ENCODE measurements around the gene TMEM238. TPM values are rescaled to one million over a fixed set of nuclear protein-coding genes. Genes with fewer than 3 reads are reported as not detected.

TMEM238 gene
- total RNA-seq, 1 donor: 1.9 TPM

DNA sequence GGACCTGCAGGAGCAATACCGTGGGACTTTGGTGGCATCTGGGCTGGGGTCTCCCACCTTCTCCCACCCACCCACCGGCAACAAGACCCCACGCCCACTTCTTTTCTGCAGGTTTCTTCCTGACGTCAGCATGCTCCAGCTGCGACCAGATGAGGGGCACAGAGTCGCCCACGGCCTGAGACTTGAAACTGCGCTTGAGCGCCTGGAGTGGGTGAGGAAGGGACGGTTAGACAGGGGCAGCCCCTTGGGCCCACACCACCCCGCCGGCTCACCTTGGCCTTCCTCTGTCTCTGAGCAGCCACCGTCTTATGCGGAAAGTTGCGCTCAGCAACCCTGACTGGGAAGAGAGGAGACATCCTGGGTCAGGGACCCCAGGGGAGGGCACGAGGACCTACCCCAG, 23.2 kb downstream of the TMEM238 start:
- no peaks in the 10 kb centered on the region for H3K4me1 ChIP-seq (ENCODE audit: insufficient read depth, low read length)
- H3K9me3 ChIP-seq (ENCODE audit: low read depth, low read length): no peaks in the 10 kb centered on the region
- H3K27me3 ChIP-seq (ENCODE audit: insufficient read depth, low read length): peaks cover under 1% of the 10 kb centered on the region
- no peak overlapping the region for H3K4me3 ChIP-seq (ENCODE audit: low read length)

DNA sequence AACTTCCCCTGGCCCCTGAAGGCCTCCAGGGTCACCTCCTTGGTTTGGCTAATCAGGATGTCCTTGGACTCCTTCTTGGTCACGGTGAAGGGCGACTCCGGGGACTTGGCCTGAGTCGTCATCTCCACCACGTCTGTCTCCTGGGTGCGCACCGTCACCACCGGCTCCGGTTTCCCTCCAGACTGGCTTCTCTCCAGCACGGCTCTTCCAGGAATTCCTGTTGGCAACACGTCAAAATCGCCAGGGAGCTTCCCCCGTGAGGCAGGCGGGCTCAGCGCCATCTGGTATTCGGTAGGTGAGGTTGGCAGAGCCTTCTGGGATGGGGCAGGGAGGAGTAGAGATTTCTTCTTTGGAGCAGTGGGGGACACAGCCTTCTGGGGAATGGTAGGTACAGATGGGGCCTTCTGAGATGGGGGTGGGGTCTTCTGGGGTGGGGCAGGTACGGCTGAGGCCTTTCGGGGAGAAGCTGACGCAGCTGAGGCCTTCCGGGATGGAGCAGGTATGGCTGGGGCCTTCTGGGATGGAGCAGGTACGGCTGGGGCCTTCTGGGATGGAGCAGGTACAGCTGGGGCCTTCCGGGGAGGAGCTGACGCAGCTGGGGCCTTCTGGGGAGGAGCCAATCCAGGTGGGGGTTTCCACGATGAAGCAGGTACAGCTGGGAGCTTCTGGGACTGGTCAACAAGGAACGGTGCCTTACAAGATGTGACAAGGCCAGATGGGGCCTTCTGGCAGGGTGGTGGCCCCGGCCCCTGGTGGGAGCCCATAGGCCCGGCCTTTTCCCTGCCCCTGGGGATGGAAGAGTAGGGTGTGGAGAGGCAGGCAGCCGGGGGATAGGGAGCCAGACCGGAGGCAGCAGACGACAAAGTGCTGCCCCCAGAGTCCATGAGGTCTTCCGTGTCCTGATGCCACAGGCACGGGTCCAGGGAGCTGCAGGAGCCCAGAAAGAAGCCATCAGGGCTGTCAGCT, 24.9 kb downstream of the TMEM238 start:
- H3K4me3 ChIP-seq (ENCODE audit: low read length): no peak overlapping the region
- H3K9me3 ChIP-seq (ENCODE audit: low read depth, low read length): no peaks in the 10 kb centered on the region
- peaks cover 8% of the 10 kb centered on the region for H3K27me3 ChIP-seq (ENCODE audit: insufficient read depth, low read length)
- no peaks in the 10 kb centered on the region for H3K4me1 ChIP-seq (ENCODE audit: insufficient read depth, low read length)

DNA sequence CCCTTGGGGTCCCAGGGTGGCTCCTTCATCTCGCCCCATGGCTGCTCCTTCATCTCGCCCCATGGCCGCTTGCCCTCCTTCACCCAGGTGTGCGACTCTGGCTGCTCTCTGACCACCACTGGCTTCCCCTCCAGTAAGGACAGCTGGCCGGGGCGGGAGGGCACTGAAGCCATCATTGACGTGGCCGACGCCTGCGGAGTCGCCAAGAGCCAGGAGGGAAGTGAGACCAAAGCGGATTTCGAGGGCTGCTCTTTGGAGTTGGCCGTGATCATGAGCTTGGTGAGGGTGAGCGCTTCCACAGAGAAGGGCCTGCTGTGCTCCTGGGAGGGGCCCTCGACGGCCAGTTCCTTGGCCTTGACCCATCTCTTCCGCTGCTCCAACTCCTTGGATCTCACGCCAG, 25.6 kb downstream of the TMEM238 start:
- Histone ChIP-seq H3K4me3 (ENCODE audit: low read length) (no peak overlapping the region), H3K9me3 (ENCODE audit: low read depth, low read length) (no peaks in the 10 kb centered on the region), H3K27me3 (ENCODE audit: insufficient read depth, low read length) (peaks cover 11% of the 10 kb centered on the region), H3K4me1 (ENCODE audit: insufficient read depth, low read length) (peaks cover 4% of the 10 kb centered on the region)

DNA sequence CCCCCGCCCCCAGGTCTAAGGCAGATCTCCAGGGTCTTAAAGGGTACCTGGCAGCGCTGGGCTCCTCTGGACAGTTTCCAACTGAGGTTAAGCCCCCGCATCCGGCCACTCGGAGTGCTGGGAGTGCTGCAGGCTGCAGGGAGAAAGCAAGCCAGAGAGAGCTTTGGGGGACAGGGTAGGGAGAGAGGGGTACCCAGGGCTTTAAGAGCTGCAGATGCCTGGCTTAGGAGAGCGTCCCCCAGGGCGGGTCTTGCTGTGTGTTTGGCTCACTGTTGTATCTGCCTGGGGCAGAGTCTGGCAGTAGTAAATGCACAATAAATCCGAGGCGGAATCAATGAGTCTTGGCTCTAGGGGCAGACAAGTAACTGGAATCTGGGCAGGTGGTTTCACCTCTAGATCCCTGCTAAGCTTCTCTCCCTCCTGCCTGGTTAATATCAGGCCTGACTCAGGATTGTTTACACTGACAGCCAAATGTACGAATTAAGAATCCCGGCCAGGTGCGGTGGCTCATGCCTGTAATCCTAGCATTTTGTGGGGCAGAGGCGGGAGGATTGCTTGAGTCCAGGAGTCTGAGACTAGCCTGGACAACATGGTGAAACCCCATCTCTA, 28.8 kb downstream of the TMEM238 start:
- no peak overlapping the region for H3K4me3 ChIP-seq (ENCODE audit: low read length)
- peaks cover 8% of the 10 kb centered on the region for H3K4me1 ChIP-seq (ENCODE audit: insufficient read depth, low read length)
- H3K9me3 ChIP-seq (ENCODE audit: low read depth, low read length): no peaks in the 10 kb centered on the region
- H3K27me3 ChIP-seq (ENCODE audit: insufficient read depth, low read length): peaks cover 31% of the 10 kb centered on the region

DNA sequence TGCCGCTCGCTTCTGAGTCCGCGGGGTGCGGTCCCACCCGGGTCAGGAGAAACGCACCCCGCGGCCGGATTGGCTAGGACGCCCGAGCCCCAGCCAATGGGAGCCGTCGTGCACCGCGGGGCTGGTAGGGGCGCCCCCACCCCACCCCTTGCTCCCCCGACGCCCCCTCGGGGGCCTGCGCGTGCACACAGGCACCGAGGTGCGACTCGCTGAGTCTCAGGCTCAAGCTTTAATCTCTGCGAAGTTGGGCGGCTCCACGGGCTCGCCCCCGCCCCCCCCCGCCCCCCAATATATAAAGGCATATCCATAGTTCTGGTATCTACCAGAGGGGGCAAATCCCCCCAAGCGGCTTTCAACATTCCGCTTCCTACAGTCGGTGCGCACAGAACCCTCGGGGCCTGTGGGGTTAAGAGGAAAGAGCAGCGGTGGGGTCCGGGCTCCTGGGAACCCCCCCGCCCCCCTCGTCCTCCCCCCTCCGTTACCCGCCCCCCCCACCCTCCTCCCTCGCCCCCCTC, 29.3 kb downstream of the TMEM238 start, which contains the start of gene COX6B2:
COX6B2 (minus strand) TSS at position 22 of the 515 bp plus-strand sequence. CDS start 198 bp downstream, outside the sequence.
- Histone ChIP-seq H3K27me3 (ENCODE audit: insufficient read depth, low read length) (peaks cover 31% of the 10 kb centered on the region), H3K9me3 (ENCODE audit: low read depth, low read length) (no peaks in the 10 kb centered on the region), H3K4me1 (ENCODE audit: insufficient read depth, low read length) (peaks cover 8% of the 10 kb centered on the region), H3K4me3 (ENCODE audit: low read length) (no peak within 1 kb of the TSS)

DNA sequence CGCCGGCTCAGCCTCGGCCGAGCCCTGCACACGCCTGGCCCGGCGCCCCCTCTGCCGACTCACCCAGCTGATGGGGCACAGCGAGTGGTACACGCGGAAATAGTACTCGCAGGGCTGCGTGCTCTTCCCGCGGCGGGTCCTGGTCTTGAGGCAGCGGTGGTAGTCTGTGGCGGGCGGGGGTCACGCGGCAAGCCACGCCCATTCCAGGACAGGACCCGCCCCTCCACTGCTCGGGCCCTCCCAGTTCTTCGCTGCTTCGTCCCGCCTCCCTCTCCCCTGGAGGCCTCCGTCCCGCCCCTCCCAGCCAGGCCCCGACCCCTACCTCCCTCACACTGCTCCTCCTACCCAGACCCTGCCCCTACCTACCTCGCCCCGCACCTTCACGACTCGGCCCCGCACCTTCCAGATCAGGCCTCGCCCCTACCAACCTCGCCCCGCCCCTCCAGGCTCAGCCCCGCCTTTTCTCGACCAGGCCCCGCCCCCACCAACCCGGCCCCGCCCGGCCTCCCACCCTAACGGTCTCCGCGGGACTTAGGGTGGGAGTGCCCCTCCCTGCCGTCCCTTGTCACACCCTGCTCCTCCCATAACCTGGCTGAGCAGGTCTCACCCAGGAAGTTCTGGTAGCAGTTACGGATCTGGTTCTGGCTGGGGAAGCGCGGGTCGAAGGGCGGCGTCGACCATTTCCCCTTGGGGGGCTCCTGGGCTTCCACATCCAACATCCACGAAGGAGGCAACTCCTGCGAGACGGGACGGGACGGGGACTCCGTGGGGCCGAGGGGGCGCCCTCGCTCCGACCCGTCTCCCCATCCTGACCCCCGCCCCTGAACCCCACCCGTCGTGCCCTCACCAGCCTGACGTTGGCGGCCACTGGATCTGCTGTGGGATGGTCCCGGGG, 30.0 kb downstream of the TMEM238 start:
- Histone ChIP-seq H3K9me3 (ENCODE audit: low read depth, low read length) (no peaks in the 10 kb centered on the region), H3K4me1 (ENCODE audit: insufficient read depth, low read length) (peaks cover 8% of the 10 kb centered on the region), H3K27me3 (ENCODE audit: insufficient read depth, low read length) (peaks cover 31% of the 10 kb centered on the region), H3K4me3 (ENCODE audit: low read length) (no peak overlapping the region)

DNA sequence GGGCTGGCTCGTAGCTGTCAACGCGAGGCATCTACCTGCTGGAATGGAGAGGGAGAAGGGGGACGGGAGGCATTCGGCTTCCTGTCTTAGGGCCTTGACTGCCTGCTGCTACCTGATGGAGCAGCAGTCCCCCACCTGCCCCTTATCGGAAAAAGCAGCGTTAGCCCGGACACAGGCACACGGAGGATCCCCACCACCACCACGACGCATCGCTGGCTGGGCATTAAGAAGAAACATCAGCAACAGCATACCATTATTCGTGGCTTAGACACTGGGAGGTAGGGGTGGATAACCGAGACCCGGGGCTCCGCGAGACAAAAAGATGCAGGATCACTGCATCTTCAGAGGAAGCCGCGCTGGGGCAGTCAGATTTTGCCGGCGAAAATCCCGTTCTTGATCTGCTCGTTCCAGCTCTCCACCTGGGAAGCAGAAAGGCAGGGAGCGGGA, 30.7 kb downstream of the TMEM238 start:
- no peak overlapping the region for H3K4me3 ChIP-seq (ENCODE audit: low read length)
- H3K4me1 ChIP-seq (ENCODE audit: insufficient read depth, low read length): peaks cover 8% of the 10 kb centered on the region
- peaks cover 31% of the 10 kb centered on the region for H3K27me3 ChIP-seq (ENCODE audit: insufficient read depth, low read length)
- no peaks in the 10 kb centered on the region for H3K9me3 ChIP-seq (ENCODE audit: low read depth, low read length)

DNA sequence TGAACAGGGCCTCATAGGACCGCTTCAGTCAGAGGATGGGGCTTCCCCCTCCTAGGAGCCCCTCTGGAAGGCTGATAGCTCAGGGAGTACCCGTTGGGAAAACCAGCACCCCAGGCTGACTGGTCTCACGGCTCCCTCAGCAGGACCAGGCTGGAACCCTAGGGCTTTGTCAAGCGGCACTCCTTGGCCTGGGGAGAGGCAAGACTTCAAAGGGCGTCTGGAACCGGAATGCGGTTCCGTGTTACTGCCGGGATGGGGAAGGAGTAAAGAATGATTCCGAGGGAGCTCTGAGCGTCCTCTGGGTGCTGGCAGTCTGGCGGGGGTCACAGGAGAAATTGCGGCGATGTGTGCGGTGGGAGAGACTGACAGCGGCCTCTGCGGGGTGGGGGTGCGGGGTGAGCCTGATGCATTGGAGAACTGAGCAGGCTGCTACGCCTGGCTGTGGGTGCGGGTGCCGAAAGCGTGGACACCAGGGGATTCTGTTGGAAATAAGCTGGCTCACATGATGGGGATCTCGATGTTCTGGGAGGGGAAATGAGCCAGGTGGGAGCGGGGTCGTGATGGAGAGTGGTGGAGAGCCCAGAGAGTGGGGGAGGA, 31.4 kb downstream of the TMEM238 start:
- Histone ChIP-seq H3K4me1 (ENCODE audit: insufficient read depth, low read length) (peaks cover 8% of the 10 kb centered on the region), H3K4me3 (ENCODE audit: low read length) (no peak overlapping the region), H3K9me3 (ENCODE audit: low read depth, low read length) (no peaks in the 10 kb centered on the region), H3K27me3 (ENCODE audit: insufficient read depth, low read length) (peaks cover 31% of the 10 kb centered on the region)

DNA sequence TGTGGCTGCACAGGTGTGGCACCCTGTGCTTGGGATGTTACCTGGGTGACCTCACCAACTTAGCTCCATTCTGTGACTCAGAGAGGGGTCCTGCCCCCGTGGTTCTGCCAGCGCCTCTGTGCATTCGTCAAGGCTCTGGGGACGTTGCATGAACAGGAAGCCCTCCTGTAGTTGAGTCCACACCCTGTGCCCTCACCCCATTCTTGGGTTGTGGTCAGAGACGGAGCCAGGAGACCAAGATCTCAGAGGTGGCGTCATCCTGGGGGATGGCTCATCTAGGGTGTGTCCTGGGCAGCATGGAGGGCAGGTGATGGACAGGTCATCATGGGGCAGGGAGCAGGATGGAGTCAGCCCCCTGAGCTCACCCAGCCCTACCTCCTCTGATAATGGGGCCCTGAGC, 32.1 kb downstream of the TMEM238 start:
- H3K27me3 ChIP-seq (ENCODE audit: insufficient read depth, low read length): peaks cover 31% of the 10 kb centered on the region

DNA sequence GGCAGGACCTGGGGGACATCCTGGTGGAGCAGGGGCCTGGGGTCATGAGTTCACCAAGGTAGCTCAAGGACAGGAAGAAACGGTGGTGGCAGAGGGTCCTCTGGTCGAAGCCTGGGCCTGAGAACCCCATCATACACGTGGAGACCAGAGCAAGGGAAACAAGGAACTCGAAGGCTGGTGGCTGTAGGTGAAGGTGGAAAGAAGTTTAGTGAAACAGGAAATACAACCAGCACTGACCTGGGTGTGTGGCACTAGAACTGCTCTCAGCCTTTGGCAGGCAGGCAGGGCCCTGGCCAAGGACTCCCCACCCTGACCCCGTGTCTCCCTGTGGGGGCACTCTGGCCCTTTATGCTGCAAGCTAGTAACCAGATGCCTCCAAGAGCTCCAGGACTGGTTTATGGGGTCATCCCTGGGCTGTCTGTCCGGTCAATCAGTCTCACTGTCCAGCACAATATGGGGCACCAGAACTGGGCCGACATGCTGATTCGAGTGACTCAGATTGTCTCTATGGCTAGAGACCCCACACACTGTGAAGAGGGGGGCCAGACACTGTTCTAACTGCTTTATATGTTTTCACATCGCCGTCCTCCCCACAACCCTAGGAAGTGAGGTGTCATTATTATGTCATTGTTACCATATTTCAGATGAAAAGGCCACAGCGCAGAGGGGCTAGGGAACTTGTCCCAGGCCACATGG, 33.3 kb downstream of the TMEM238 start:
- Histone ChIP-seq H3K4me1 (ENCODE audit: insufficient read depth, low read length) (peaks cover 8% of the 10 kb centered on the region), H3K4me3 (ENCODE audit: low read length) (no peak overlapping the region), H3K9me3 (ENCODE audit: low read depth, low read length) (no peaks in the 10 kb centered on the region), H3K27me3 (ENCODE audit: insufficient read depth, low read length) (peaks cover 29% of the 10 kb centered on the region)

More for the DNA sequence above, 32.1 kb downstream of the TMEM238 start:
- no peaks in the 10 kb centered on the region for H3K9me3 ChIP-seq (ENCODE audit: low read depth, low read length)
- H3K4me1 ChIP-seq (ENCODE audit: insufficient read depth, low read length): peaks cover 8% of the 10 kb centered on the region
- H3K4me3 ChIP-seq (ENCODE audit: low read length): no peak overlapping the region

DNA sequence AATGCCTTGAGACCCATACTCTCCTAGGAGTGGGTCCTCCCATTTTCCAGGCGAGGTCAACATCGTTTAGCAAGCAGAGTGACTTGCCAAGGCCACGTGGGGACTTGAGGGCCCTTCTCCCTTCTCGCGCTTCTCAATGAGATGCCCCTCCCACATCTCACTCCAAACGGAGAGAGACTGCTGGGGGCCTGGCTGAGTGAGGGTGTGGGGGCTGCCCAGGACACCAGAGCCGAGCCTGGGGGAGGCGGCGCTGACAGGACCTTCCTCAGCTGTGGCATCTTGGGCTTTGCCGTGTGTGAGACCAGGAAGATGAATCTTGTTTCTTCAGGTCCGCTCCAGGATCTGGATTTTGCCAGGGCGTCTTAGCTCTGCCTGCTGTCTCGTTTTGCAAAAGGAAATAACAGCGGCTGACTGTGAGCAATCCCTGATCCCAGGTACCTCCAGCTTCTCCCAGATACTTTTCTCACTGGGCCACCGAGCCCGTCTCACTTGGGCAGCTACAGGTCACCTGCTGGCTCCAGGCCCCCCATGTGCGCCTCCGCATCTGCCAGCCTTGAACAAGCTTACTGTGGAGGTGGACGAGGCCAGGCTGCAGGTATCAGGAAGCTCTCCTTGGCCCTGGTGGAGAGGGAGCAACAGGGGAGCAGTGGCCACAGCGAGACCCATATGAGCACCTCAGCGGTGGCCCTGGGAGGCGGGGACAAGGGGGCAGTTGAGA, 35.6 kb downstream of the TMEM238 start:
- no peaks in the 10 kb centered on the region for H3K9me3 ChIP-seq (ENCODE audit: low read depth, low read length)
- no peak overlapping the region for H3K4me3 ChIP-seq (ENCODE audit: low read length)
- peaks cover 19% of the 10 kb centered on the region for H3K27me3 ChIP-seq (ENCODE audit: insufficient read depth, low read length)
- H3K4me1 ChIP-seq (ENCODE audit: insufficient read depth, low read length): peaks cover 4% of the 10 kb centered on the region

DNA sequence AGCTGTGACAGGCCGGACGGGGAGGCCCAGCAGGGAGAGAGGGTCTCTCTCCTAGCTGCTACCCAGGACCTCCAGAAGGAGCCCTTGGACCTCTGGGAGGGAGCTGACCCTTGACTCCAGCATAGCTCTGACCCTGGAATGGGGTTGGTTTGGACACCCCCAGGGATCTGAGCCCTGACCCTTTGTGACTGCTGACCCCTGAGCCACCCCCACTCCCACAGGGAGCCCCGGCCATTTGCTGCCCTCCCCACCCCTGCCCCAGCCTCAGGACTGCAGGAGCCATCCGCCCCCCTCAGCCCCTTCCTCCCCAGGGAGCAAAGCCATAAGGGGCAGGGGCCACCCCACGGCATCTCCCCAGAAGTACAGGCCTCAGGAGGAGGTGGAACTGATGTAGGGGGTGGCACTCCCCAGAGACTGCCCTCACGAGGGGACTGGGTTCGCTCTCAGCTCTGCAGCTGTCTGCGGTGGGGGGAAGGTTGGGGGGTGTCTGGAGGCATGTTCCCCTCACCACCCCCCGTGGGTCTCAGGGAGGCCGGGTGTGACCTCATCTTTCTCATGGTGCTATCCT, 36.6 kb downstream of the TMEM238 start:
- H3K4me1 ChIP-seq (ENCODE audit: insufficient read depth, low read length): no peaks in the 10 kb centered on the region
- H3K9me3 ChIP-seq (ENCODE audit: low read depth, low read length): no peaks in the 10 kb centered on the region
- peaks cover 10% of the 10 kb centered on the region for H3K27me3 ChIP-seq (ENCODE audit: insufficient read depth, low read length)

More for the DNA sequence above, 36.6 kb downstream of the TMEM238 start:
- no peak overlapping the region for H3K4me3 ChIP-seq (ENCODE audit: low read length)

Measured in mononuclear cell (primary cell).